PFSK-1 (cell line): Measurements from ENCODE around the gene GRAMD1B.

Experiments used
- POLR2AphosphoS5 ChIP-seq: IDR thresholded peaks from 2 replicates; pipeline ENCODE4 v1.6.1; 2012; ENCODE audit warnings: low read depth, mild to moderate bottlenecking, control low read depth, low read length, moderate library complexity
- TAF1 ChIP-seq: IDR thresholded peaks from 2 replicates; pipeline ENCODE4 v1.6.1; 2012; ENCODE audit warnings: low read length, control low read depth, borderline replicate concordance; ENCODE audit not compliant: insufficient read depth

DNA sequence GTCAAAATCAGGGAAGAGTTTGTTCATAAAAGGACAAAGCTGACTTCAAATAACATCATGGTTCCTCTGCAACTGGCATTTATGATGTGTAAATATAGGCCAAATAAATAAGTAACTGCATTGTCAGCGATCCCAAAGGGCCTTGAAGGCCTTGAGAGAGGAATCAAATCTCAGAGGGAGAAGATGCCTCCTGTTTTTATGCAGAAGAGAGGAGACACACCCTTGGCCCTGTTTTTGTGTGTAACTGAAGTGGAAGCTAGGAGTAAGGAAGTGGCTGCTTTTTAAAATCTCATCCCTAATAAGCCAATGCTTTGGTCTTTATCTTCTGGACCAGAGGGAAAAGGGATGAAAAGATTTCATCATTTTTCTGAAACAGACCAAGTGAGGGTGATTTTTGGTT lies 240.0 kb downstream of the GRAMD1B start:
- no peak for TF ChIP-seq TAF1
- TF ChIP-seq POLR2AphosphoS5: no peak
